Medulla oblongata (tissue), 1 donor: ENCODE data around the gene BCL7B.
"Not testable (repeated sequence)": the region's sequence is repeated elsewhere in the genome, so short reads cannot be mapped to it uniquely, and the experiment has no call there.

ENCODE experiments used
- DNase-seq: peaks from one replicate; pipeline ENCODE4 v3.0.0-alpha.2; 2015; ENCODE audit errors: extremely low spot score

The BCL7B gene

GRCh38 chr7:73572767-73573186 lies 15.3 kb upstream of the BCL7B start:
- DNase-seq = no peak

GRCh38 chr7:73570977-73571376 lies 13.5 kb upstream of the BCL7B start:
- DNase-seq = no peak

DNA sequence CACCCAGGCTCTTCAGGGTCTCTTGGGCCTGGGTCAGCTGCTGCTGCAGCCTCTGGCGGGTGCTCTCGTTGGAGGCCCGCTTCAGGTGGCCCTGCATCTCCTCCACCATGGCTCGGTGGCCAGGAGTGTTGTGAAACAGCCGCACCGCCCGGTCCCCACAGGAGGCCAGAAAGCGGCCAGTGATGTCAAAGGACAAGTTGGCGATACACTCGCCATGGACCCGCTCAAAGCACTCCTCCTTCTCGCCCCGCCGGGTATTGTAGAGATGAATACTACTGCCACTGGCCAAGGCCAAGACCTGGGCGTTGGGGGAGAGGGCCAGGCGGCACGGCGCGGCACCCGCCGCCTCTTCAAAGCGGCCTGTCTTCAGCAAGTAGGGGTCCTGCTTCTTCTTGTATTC lies 13.0 kb upstream of the BCL7B start:
- no peak for DNase-seq

DNA sequence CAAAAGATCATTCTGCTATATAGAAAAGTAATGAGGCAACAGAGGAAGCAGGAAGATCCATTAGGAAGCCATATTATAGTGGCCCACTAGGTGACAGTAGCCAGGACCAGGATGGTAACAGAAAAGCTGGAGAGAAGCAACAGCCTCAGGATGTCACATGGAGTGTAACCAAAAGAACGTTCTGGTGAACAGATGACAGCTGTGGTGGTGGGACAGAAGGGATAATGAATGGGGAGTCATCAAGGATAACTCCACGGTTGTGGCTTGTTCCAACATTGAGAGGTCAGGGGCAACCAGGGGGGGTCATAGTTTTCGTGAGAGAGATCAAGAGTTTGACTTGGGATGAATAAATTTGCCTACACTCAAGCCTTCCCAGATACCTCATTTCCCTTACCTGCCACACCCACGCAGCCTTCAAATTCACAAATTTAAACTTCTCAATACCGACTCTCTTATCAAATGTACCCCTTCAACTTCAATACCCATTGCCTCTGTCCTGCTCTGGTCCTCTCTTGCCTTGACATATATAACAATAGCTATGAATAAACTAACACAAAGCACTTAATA lies 11.6 kb upstream of the BCL7B start:
- no peak for DNase-seq

- no peak for DNase-seq
These were observed 10.6 kb upstream of the BCL7B start for GRCh38 chr7:73567846-73568685.

DNA sequence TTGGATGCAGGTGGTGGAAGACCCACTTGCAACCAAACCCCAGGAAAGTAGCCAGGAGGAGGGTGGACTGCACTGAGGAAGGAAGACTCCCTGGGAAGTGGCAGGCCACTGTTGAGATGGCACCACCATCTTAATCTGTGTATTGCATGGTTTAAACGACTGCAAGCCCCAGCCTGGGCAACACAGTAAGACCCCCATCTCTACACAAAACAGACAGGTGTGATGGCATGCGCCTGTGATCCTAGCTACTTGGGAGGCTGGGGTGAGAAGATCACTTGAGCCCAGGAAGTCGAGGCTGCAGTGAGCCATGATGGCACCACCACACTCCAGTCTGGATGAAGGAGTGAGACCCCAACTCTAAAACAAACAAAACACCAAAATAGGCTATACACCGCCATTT lies 9.7 kb upstream of the BCL7B start:
- no peak for DNase-seq

DNA sequence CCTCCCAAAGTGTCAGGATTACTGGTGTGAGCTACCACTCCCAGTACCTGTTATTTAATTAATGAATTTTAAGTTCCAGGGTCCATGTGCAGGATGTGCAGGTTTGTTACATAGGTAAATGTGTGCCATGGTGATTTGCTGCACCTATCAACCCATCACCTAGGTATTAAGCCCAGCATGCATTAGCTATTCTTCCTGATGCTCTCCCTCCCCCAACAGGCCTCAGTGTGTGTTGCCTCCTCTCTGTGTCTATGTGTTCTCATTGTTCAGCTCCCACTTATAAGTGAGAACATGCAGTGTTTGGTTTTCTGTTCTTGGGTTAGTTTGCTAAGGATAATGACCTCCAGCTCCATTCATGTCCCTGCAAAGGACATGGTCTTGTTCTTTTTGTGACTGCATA lies 8.9 kb upstream of the BCL7B start:
- not testable (repeated sequence) for DNase-seq

- DNase-seq = no peak
These were observed 8.3 kb upstream of the BCL7B start for GRCh38 chr7:73565675-73566340.

GRCh38 chr7:73560109-73560835 lies 2.8 kb upstream of the BCL7B start:
- DNase-seq = no peak

- DNase-seq = peak; percentile 96
These were observed 438 bp downstream of the BCL7B start for GRCh38 chr7:73557108-73557396.

GRCh38 chr7:73556208-73557107 lies 1.0 kb downstream of the BCL7B start:
- DNase-seq = no peak

DNA sequence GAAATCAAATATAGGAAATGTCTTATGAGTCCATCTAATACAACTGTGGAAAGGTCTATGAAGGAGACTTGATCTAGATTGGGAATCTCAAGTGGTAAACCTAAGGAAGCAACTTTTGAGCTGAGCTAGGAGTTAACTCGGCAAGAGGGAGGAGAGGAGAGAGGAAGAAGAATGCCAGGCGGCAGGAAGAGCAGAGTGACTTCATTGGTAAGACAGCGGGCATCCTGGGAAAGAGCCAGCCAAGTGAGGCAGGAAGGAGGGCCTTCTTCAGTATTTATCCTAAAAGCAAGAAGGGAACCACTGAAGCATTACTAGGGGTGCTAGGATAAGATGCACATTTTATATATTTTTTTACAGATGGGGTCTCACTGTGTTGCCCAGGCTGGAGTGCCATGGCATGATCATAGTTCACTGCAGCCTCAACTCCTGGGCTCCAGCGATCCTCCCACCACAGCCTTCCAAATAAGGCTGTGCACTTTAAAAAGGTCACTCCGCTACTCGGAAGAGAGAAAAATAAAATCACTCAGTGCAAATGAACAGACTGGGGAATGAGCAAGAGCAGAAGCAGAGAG lies 2.0 kb downstream of the BCL7B start:
- no peak for DNase-seq

DNA sequence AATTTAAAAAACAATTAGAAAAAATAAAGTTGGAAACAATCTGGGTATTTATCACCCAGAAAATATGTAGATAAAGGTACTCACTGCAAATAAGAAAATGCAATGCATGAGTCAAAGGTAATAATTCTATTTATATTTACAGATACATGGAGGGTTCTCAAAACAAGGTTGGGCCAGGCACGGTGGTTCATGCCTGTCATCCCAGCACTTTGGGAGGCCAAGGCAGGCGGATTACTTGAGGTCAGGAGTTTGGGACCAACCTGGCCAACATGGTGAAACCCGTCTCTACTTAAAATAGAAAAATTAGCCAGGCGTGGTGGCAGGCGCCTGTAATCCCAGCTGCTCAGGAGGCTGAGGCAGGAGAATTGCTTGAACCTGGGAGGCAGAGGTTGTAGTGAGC lies 7.4 kb downstream of the BCL7B start:
- DNase-seq = not testable (repeated sequence)

GRCh38 chr7:73549176-73549575 lies 8.3 kb downstream of the BCL7B start:
- DNase-seq = no peak

DNA sequence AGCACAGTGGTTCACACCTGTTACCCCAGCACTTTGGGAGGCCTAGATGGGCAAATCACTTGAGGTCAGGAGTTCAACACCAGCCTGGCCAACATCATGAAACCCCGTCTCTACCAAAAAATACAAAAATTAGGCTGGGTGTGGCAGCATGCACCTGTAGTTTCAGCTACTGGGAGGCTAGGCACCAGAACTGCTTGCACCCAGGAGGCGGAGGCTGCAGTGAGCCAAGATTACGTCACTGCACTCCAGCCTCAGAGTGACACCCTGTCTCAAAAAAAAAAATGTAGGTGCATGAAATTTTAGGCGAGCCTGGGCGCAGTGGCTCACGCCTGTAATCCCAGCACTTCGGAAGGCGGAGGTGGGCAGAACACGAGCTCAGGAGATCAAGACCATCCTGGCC lies 9.6 kb downstream of the BCL7B start:
- DNase-seq = no peak

DNA sequence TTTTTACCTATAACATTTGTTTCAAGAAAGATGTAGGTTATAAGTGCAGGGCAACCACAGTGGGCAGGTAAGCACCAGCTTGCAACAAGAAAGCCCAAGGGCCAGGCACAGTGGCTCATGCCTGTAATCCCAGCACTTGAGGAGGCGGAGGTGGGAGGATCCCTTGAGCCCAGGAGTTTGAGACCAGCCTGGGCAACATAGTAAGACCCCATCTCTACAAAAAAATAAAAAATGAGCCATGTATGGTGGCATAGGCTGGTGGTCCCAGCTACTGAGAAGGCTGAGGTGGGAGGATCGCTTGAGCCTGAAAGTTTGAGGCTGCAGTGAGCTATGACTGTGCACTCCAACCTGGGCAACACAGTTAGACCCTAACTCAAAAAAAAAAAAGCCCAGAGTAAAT lies 12.8 kb downstream of the BCL7B start:
- DNase-seq = no peak

DNA sequence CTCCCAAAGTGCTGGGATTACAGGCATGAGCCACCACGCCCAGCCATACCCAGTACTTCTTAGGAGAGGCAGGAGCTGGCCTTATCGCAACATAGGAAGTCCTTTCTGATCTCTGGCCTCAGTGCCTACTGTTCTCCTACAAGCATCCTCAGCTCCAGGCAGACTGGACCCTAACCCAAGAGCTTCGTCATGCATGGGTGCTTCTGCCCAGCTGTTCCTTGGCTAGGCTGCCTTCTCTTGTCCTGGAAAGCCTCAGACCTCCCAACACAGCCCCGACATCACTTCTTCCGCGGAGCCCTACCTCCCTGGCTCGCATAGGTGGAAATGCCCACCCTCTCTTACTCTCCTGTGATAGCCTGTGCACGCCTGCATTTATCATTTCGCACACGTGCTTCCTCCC lies 15.8 kb downstream of the BCL7B start:
- no peak for DNase-seq

GRCh38 chr7:73539709-73540108 lies 17.8 kb downstream of the BCL7B start:
- DNase-seq = no peak

DNA sequence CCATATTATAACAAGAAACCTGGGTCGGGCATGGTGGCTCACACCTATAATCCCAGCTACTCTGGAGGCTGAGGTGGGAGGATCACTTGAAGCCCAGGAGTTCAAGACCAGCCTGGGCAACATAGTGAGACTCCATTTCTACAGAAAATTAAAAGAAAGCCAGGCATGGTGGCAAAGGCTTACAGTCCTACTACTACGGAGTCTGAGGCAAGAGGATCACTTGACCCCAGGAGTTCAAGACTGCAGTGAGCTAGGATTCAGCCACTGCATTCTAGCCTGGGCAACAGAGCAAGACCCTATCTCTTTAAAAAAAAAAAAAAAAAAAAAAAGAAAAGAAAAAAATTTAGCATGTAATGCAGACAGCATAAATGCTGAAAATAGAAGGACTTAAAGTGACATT lies 19.0 kb downstream of the BCL7B start:
- not testable (repeated sequence) for DNase-seq

GRCh38 chr7:73537051-73537450 lies 20.4 kb downstream of the BCL7B start:
- DNase-seq = no peak

DNA sequence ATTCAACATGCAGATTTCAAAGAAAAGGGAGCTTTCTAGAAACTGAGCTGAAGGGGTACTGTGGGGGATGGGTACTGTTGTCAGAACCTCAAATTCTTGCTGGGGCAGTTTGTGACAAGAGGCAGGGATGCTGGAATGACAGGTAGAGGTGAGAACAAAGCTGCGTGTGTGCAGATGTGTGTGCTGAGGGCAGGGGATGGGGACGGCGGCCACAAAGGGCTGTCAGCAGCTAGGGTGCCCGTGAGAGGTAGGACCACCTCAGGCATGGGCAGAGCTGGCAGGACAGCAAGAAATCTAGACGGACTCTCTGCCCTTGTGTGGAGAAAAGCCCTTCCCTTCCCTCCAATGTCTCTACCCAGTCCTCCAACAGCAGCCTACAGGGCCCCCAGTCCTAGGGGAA lies 21.0 kb downstream of the BCL7B start:
- no peak for DNase-seq
